Hepatocyte (in vitro differentiated cells): ENCODE data around the gene AS3MT. TPM values are rescaled to one million over a fixed set of nuclear protein-coding genes. Genes with fewer than 3 reads are reported as not detected.
"Not testable (repeated sequence)": the region's sequence is repeated elsewhere in the genome, so short reads cannot be mapped to it uniquely, and the experiment has no call there.

Experiments used
- DNase-seq: peaks from one replicate; pipeline ENCODE4 v3.0.0-alpha.2; 2016; ENCODE audit warnings: low spot score
- H2AFZ ChIP-seq: fragments of 200-600 bp; sonication (generic); 2 replicates; pipeline ENCODE4 v1.6.0; 2016; ENCODE audit warnings: antibody characterized with exemption, mild to moderate bottlenecking
- H3K27ac ChIP-seq: fragments of 200-600 bp; sonication (generic); 2 replicates; pipeline ENCODE4 v1.5.1; 2016; ENCODE audit warnings: mild to moderate bottlenecking
- H3K27me3 ChIP-seq: fragments of 200-600 bp; sonication (generic); 2 replicates; pipeline ENCODE4 v1.6.1; 2016
- H3K36me3 ChIP-seq: fragments of 200-600 bp; sonication (generic); replicated peaks from 2 replicates; pipeline ENCODE4 v1.5.1; 2016; ENCODE audit warnings: low read depth; ENCODE audit not compliant: insufficient read depth
- H3K4me1 ChIP-seq: fragments of 200-600 bp; sonication (generic); 2 replicates; pipeline ENCODE4 v1.5.1; 2016; ENCODE audit warnings: mild to moderate bottlenecking, moderate library complexity; ENCODE audit not compliant: insufficient read depth
- H3K4me2 ChIP-seq: fragments of 200-600 bp; sonication (generic); 2 replicates; pipeline ENCODE4 v1.6.0; 2016
- H3K4me3 ChIP-seq: fragments of 200-600 bp; sonication (generic); 2 replicates; pipeline ENCODE4 v1.5.1; 2016; ENCODE audit warnings: mild to moderate bottlenecking
- H3K79me2 ChIP-seq: fragments of 200-600 bp; sonication (generic); 2 replicates; pipeline ENCODE4 v1.6.0; 2017; ENCODE audit warnings: mild to moderate bottlenecking
- H3K9me2 ChIP-seq: fragments of 200-600 bp; sonication (generic); replicated peaks from 2 replicates; pipeline ENCODE4 v1.6.0; 2017; ENCODE audit warnings: mild to moderate bottlenecking; ENCODE audit not compliant: insufficient read depth
- H3K9me3 ChIP-seq: fragments of 200-600 bp; sonication (generic); 2 replicates; pipeline ENCODE4 v1.5.1; 2016; ENCODE audit warnings: low read depth, mild to moderate bottlenecking
- H4K20me1 ChIP-seq: fragments of 200-600 bp; sonication (generic); 2 replicates; pipeline ENCODE4 v1.6.0; 2016; ENCODE audit warnings: mild to moderate bottlenecking; ENCODE audit not compliant: insufficient read depth, poor library complexity, severe bottlenecking
- CTCF ChIP-seq: fragments of 200-600 bp; sonication (generic); IDR thresholded peaks from 2 replicates; pipeline ENCODE4 v1.5.1; 2016; ENCODE audit warnings: antibody characterized with exemption, mild to moderate bottlenecking; ENCODE audit not compliant: poor library complexity
- EZH2 ChIP-seq: fragments of 200-600 bp; sonication (generic); IDR thresholded peaks from 2 replicates; pipeline ENCODE4 v1.6.1; 2016; ENCODE audit warnings: antibody characterized with exemption, mild to moderate bottlenecking, borderline replicate concordance
- EZH2phosphoT487 ChIP-seq: fragments of 200-600 bp; sonication (generic); IDR thresholded peaks from one replicate; pipeline ENCODE4 v1.6.1; 2018; ENCODE audit warnings: antibody characterized with exemption, mild to moderate bottlenecking, low read depth, moderate library complexity; ENCODE audit not compliant: unreplicated experiment, severe bottlenecking
- WGBS: methylation state at CpG from one replicate; pipeline ENCODE4 v1.1.6; 2016; ENCODE audit warnings: low lambda C conversion rate; ENCODE audit errors: missing lambda C conversion rate; 5-methylcytosine and 5-hydroxymethylcytosine counted together
- polyA plus RNA-seq: library from polyadenylated mRNA; unstranded; fragments of >200 nt; fragmentation: Nextera tagmentation; extraction: Ambion mirVana; gene quantifications from 2 replicates; pipeline ENCODE4 v1.2.1, GENCODE V29; 2016
- total RNA-seq: library from RNA; depleted of rRNA; stranded (reverse); fragments of >200 nt; gene quantifications from 2 replicates; pipeline ENCODE4 v1.2.3, GENCODE V29; 2014

AS3MT gene, protein sequence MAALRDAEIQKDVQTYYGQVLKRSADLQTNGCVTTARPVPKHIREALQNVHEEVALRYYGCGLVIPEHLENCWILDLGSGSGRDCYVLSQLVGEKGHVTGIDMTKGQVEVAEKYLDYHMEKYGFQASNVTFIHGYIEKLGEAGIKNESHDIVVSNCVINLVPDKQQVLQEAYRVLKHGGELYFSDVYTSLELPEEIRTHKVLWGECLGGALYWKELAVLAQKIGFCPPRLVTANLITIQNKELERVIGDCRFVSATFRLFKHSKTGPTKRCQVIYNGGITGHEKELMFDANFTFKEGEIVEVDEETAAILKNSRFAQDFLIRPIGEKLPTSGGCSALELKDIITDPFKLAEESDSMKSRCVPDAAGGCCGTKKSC
- total RNA-seq (9.0 and 9.1 TPM in 2 replicates), polyA plus RNA-seq (2.2 and 3.8 TPM in 2 replicates)

- DNase-seq, result peak; percentile 79
- 4% methylated on average over 40 of the region's 63 CpGs for WGBS
- Histone ChIP-seq H3K36me3 (no peaks in the 10 kb centered on the region), H4K20me1 (no peaks in the 10 kb centered on the region), H3K4me3 (peak within 1 kb of the TSS; percentile 44), H3K27ac (peak within 1 kb of the TSS; percentile 82), H3K79me2 (no peaks in the 10 kb centered on the region), H3K4me2 (peak within 1 kb of the TSS; percentile 94), H2AFZ (peak within 1 kb of the TSS; percentile 66), H3K9me2 (no peaks in the 10 kb centered on the region), H3K4me1 (peaks cover 10% of the 10 kb centered on the region), H3K27me3 (no peaks in the 10 kb centered on the region), H3K9me3 (no peaks in the 10 kb centered on the region)
- no peak for TF ChIP-seq CTCF
- no peak for TF ChIP-seq EZH2phosphoT487
- TF ChIP-seq EZH2, result no peak
Observed at GRCh38 chr10:102869258-102870198, at the start of gene AS3MT. Gene AS3MT (plus strand): TSS chr10:102869470. CDS start chr10:102869593, 123 bp downstream.

DNA sequence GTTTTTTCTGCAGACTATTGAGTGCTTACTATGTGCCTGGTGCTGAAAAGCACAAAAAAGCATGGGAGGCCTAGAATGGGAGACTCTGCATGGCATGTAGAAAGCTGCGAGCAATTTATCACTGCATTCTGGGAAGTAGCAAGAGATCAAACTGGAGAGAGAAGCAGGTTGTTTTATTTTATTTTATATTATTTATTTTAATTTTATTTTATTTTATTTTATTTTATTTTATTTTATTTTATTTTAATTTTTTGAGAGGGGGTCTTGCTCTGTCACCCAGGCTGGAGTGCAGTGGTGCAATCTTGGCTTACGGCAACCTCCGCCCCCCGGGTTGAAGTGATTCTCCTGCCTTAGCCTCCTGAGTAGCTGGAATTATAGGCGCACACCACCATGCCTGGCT lies 49.3 kb upstream of the AS3MT start:
- H4K20me1 ChIP-seq, H3K79me2 ChIP-seq, H3K9me3 ChIP-seq, H3K27ac ChIP-seq, H3K4me2 ChIP-seq, H3K36me3 ChIP-seq, DNase-seq, H2AFZ ChIP-seq, H3K9me2 ChIP-seq, H3K4me3 ChIP-seq, H3K27me3 ChIP-seq: not testable (repeated sequence)
- H3K4me1 ChIP-seq, result peaks cover 12% of the 10 kb centered on the region
- WGBS, result 97% methylated on average over 5 of the region's 5 CpGs

GRCh38 chr10:102822222-102822621 lies 47.0 kb upstream of the AS3MT start:
- no peaks in the 10 kb centered on the region for H3K9me3 ChIP-seq
- 91% methylated on average over 12 of the region's 12 CpGs for WGBS
- no peak for TF ChIP-seq EZH2
- no peak for TF ChIP-seq CTCF
- TF ChIP-seq EZH2phosphoT487, result no peak
- no peaks in the 10 kb centered on the region for H3K4me1 ChIP-seq
- H4K20me1 ChIP-seq, result no peaks in the 10 kb centered on the region
- DNase-seq, result no peak
- no peak overlapping the region for H3K4me3 ChIP-seq
- no peaks in the 10 kb centered on the region for H3K36me3 ChIP-seq
- no peak overlapping the region for H2AFZ ChIP-seq
- no peak overlapping the region for H3K27ac ChIP-seq
- H3K9me2 ChIP-seq, result no peaks in the 10 kb centered on the region
- no peaks in the 10 kb centered on the region for H3K27me3 ChIP-seq
- no peaks in the 10 kb centered on the region for H3K79me2 ChIP-seq
- H3K4me2 ChIP-seq, result no peak overlapping the region

GRCh38 chr10:102824664-102825063 lies 44.6 kb upstream of the AS3MT start:
- H2AFZ ChIP-seq, result no peak overlapping the region
- H3K36me3 ChIP-seq, result no peaks in the 10 kb centered on the region
- H3K9me2 ChIP-seq, result no peaks in the 10 kb centered on the region
- no peak overlapping the region for H3K27ac ChIP-seq
- 97% methylated on average over 4 of the region's 4 CpGs for WGBS
- H4K20me1 ChIP-seq, result no peaks in the 10 kb centered on the region
- H3K9me3 ChIP-seq, result no peaks in the 10 kb centered on the region
- H3K4me3 ChIP-seq, result no peak overlapping the region
- H3K79me2 ChIP-seq, result no peaks in the 10 kb centered on the region
- H3K4me2 ChIP-seq, result no peak overlapping the region
- no peaks in the 10 kb centered on the region for H3K4me1 ChIP-seq
- TF ChIP-seq CTCF (no peak), EZH2phosphoT487 (no peak), EZH2 (no peak)
- DNase-seq, result no peak
- H3K27me3 ChIP-seq, result no peaks in the 10 kb centered on the region
